GM19467 (cell line): ENCODE results near the gene IDH3G.
"Not testable (repeated sequence)": the region's sequence is repeated elsewhere in the genome, so short reads cannot be mapped to it uniquely, and the experiment has no call there.

Experiments used
- ATAC-seq: cut with Tn5 transposase; IDR thresholded peaks from one replicate; pipeline ENCODE4 v1.9.1; 2021; ENCODE audit warnings: mild to moderate bottlenecking, moderate library complexity; ENCODE audit not compliant: unreplicated experiment

Gene IDH3G

DNA sequence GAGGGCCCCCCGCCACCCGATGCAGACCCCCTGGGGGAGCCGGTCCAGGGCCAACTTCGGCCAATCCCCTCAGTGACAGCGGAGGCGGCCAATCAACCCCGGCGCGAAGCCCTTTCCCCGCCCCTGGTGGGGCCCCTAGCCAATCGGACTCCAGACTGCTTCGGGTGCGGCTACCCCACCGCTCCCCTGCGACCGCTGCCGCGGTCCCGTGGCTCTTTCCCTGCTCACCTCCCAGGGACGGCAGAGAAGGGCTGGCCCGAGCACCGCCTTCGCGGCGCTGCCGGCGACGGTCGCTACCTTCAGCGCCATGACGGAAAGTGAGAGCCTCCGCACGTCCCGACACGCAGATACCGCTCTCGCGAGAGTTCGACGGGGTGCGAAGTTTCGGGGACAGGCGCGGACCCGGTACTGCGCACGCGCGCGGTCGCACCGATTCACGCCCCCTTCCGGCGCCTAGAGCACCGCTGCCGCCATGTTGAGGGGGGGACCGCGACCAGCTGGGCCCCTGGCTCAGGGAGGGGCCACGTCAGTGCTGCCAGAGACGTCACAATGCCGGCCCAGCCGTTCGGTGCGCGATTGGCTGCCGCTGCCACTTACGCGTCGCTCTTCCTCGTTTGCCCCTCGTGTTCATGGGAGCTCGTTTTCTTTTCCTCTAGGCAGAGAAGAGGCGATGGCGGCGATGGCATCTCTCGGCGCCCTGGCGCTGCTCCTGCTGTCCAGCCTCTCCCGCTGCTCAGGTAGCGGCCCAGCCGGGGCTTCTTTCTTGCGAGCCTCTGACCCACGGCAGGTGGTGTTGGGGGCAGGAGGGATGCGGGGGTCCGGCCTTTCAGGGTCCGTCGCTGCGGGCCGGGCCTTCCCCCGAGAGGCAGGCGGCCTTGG, at the start of gene IDH3G, which contains the start of gene SSR4:
Gene IDH3G, minus strand, starts transcription at position 358 of the 879 bp plus-strand sequence. Its CDS starts 49 bp downstream, at position 309.
Gene SSR4, plus strand, starts transcription at position 651 of the 879 bp plus-strand sequence. Its CDS starts 20 bp downstream, at position 671.
- ATAC-seq = peak; percentile 84

DNA sequence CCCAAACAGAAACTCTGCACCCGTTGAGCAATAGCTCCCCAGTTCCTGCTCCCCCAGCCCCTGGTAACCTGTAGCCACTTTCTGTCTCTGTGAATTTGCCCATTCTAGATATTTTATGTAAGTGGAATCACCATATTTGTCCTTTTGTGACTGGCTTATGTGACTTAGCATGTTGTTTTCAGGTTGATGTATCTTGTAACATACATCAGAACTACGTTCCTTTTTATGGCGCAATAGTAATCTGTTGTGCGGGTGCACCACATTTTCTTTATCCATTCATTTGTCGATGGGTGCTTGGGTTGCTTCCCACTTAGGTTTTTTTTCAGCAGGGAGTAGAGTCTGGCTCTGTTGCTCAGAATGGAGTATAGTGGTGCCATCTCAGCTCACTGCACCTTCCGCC, 42.7 kb upstream of the IDH3G start:
- no peak for ATAC-seq

DNA sequence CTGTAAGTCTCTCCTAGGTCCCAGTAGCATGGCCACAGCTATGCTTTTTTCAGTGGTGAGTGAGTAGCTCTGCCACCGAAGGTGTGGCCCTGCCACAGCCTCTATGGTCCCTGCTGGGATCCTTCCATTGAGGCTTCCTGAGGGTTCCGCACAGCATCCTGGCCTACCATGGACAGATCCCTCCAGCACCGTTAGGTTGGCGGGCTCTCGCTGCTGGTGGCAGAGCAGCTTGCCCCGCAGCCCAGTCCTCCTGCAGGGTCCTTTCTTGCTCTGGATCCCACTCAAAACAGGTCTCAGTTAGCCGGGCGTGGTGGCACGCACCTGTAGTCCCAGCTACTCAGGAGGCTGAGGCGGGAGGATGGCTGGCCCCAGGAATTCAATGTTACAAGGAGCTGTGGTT, 38.6 kb upstream of the IDH3G start:
- no peak for ATAC-seq

DNA sequence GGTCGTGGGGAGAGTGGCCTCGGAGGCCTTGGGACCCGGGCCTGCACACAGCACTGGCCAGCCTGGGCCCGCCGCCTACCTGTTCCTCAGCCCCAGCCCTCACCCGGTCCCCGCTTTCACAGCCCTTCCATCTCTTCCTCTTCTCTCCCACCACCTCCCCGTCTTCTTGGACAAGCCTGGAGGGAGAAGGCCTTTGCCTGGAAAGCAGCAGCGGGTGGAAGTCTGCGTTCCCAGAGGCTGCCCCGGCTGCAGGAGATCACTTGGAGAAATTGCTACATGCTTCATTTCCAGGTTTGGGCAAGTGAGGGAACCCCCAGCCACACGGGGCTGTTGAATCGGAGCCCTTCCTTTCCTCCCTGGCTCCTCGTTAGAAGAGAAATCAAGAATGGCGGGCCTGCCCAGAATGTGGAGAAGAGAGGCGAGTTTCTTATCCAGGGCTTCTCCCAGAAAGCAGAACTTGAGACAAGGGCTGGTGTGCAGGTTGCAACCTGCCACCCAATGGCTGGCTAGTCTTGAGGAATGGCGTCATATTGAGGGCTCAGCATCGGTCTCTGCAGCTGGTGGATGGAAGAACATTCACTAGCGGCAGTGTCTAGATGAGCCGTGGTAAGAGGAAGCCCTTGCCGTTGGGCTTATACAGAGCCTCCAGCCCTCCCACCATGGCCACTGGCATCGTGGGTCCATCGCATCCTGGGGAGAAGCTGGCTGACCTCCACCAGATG, 37.4 kb upstream of the IDH3G start:
- no peak for ATAC-seq

DNA sequence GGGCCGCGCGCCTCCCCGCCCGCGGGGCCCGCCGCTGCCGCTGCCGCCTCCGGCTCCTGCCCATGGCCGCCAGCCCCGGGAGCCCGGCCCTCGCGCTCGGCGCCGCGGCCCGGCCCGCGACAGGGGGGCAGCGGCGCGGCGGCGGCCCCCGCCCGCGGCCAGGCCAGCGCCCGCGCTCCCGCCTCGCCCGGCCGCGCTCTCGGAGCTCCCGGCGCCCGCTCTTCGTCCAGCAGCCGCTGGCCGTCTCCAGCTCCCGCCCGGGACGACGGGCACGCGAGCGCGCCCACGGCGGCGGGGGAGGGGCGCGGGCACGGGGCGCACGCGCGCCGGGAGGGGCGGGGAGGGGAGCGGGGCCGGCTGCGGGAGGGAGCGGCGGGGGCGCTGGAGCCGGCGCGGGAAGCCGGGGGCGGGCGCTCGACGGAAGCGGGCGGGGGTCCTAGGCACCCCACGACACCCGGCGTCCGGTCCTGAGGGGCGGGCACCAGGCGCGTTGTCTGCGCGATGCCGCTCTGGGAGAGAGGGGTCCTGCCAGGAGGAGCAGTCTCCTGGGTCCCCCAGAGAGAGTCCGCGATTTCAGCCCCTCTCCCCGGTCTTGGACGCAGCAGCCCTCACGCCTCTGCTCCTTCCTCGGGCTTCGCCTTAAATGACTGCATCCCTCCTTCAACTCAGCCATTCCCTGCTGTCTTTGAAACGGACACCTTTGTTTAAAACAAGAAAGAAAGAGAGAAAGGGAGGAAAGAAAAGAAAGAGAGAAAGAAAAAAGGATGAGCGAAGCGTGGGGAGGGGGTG, 36.7 kb upstream of the IDH3G start:
- no peak for ATAC-seq

DNA sequence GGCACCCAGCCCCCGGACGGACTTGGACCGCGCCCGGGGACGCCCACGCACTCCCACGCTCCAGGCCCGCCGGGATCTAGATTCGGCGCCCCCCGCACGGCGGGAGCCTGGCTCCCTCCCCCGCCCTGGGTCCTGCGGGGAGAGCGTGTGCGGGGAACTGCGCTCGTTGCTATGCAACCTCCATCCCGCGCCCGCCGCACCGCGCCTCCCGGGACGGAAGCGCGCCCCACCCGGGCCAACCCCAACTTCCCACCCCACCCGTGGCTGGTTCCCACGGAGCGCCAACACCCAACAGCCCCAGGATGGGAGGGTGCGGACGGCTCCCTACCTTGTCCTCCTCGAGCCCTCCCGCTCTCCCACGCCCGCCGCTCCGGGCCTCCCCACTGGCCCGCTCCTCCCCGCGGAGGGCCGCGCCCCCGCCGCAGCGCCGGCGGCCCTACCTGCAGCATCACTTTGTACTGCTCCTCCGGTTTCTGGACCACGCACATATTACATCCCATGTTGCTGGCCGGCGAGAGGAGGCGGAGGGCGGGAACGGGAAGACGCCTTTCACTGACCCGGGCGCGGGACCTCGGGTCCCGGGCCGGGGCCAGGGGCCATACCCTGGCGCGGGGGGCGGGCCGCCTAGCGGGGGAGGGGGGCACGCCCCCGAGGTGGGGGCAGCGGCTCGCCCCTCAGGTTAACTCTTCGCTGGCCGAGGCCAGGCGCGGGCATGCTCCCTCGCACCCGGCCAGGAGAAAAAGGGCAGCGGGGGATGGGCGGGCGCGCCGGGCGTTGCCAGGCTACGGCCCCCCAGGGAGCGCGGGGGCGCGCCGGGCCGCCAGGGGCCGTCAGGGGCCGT, 35.8 kb upstream of the IDH3G start, which contains the start of gene PDZD4:
Gene PDZD4, minus strand, starts transcription at position 746 of the 841 bp plus-strand sequence. Its CDS starts 246 bp downstream, at position 500.
- no peak for ATAC-seq

DNA sequence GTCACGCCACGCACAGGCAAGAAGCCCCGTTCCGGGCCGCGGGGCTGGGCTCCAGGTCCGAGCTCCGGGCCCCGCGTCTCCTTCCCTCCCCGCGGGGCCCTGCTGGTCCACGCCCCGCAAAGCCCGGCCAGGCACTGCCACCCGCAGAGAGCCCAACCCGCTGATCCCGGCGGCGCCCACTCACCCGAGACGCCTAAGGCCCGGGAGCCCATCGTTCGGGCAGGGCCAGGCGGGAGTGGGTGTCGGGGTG, 35.3 kb upstream of the IDH3G start:
- no peak for ATAC-seq

DNA sequence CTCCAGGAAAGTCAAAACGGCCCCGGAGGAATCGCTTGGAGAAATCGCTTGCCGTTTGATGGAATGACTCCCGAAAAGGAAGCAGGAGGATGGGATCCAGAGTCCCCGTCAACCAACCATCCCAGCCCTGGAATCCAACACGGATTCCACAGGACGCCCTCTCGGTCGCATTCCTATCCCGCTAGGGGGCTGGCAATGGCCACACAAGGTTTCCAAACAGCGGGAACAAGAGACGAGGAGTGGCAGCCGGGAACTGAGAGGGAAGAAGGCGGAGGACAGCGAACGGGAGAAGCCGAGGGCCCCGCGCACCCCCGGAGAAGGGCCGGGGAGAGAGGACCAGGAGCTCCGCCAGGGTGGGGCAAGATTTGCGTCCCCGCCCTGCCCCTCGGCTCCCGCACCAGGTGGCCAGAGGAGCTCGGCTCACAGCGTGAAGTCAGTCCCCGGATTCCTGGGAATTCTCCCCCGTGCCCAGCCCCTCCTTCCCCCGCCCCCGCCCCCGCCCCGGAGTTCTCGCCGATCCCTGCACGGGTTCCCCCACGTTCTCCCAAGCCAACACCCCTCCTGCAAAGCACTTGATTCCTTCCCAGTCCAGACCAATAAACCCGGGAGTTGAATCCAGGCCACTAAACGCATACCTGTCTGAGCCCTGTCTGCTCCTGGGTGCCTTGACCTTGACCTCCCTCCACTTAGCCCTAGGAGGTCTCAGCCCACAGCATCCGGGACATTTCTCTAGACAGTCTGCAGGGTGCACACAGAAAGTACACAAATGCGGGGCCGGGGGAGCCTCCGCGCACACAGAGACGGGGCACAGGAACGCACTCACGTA, 34.8 kb upstream of the IDH3G start:
- no peak for ATAC-seq

DNA sequence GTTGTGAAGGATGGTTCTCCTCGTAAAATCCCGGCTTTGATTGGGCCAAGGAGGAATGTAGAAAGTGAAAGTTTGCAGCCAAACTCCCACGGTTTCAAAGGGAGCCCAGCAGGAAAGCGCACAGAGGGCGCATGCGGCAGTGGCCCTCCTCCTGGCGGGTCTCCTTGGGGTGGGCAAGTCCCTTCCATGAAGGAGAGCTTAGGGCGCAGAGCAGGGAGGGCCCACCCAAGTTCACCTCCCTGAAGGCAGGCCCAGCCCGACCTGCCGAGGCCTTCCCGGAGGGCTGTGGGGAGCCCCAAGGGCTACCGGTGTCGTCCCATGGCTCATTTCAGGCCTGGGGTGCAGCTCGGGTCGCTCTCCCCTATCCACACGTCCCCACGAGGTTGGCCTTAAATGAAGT, 34.1 kb upstream of the IDH3G start:
- no peak for ATAC-seq

DNA sequence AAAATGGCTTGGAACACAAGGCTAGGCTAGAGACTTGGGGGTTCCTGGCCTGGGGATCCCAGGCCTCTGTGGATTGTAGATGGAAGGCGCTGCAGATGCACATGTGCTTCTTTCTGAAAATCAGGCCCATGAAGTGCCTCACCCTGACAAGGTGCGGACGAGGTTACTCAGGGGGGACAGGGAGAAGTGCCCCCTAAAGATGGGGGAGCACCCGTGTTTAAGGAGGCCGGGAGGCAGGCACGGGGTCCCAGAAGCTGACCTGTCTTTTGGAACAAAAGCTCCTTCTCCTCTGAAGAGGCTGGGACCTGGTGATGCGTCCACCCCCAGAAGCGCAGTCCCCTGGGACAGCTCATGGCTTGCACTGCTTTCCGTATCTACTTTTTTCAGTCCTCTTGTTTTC, 33.7 kb upstream of the IDH3G start:
- no peak for ATAC-seq

DNA sequence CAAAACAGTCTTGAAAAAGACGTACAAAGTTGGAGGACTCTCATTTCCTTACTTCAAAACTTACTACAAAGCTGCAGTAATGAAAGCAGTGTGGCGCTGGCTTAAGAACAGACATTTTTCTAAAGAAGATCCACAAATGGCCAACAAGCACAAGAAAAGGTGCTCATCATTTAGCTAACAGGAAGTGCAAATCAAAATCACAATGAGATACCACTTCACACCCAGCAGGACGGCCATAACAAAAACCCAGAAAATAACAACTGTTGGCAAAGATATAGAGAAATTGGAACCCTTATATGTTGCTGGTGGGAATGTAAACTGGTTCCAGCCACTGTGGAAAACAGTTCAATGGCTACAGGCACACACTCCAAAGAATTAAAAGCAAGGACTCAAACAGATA, 32.8 kb upstream of the IDH3G start:
- ATAC-seq = no peak

DNA sequence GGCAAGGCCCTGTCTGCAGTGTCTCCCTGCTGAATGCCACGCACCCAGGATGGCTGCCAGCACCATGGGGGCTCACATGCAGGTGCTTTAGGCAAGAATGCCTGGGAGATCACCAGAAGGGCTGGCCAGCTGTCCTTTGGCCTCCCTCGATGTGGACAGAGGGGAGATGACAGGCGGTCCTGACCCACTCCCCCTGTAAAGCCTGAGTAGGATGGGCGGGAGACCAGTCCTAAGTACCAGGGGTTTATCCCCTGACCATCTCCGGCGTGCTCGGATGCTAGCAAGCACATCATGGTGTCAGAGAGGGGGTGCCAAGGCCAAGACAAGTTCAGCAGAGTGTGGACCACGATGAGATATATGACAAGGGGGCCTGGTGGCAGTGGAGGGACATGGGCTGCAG, 30.9 kb upstream of the IDH3G start:
- ATAC-seq = no peak

DNA sequence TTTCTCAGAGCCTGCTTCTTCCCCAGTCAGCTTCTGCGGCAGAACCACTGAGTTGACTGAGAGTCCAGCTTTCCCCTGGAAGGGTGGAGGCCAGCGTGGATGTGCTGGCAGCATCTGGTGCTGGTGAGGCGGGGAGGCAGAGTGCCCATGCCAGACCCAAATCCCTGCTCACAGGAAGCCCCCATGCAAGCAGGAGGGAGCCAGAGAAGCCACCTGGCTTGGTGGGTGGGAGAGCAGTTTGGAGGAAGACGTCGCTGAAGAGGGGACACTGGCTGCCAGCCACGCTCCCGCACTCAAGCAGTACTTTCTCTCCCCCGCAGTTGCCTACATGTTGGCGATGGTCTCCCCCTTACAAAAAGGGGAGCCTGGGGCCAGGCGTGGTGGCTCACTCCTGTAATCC, 30.2 kb upstream of the IDH3G start:
- no peak for ATAC-seq

DNA sequence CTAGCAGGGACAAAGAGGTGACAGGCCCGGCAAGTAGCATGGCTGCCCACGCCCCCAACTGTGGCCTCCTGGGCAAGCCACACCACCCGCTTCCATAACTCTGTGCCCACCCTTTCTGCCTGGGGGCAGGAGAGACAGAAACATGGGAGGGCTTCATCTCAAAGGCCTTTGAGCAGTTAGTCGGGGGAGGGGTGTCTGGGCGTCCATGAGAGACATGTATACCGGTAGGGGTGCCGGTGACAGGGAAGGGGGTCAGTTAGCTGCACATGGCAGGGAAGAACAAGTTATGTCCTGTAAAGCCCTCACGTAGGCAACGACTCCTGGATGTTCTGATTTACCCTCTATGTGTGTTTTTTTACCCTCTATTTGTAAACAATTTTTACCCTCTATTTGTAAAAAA, 26.9 kb upstream of the IDH3G start:
- ATAC-seq = no peak

DNA sequence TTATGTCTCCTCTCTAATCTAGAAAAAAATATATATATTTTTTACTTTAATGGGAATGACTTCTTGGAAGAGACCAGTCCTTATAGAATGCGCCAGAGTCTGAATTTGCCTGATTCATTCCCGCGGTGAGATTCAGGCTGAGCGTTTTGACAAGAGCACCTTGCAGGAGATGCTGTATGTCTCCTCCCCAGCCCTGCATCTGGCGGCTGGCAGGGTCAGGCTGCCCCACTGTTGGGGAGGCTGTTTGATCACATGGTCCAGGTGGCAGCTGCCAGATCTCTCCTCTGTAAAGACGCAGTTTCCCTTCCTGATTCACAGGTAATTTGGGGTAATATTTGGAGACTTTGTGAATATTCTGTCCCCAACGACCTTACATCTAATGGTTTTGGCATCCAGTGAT, 26.4 kb upstream of the IDH3G start:
- ATAC-seq = no peak

DNA sequence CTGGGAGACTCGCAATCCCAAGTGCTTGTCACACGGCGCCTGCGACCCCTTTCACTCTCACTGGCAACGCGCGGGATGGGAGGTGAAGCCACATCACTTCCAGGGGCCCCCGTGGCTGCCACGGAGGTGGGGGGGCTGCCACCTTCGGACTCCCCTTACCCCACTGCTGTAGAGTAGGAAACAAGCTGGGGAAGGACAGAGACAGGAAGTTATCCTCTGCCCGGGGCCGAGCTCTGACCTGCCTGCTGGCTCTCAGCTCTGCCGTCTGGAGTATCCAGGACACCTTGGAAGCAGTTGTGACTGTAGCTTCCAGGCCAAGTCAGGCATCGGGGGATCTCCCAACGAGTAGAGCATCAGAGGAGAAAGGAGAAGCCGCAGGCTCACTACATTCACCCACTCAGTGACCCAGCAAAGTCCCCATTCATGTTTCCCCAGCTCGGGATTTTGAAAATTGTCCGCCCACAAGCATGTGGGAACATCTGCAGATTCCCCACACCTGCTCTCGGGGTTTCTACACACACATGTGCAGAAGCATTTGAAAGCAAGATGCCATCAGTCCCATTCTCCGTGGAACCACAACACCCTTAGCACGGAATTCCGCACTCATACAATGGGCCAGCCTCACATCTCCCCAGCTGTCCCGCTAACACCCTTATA, 25.3 kb upstream of the IDH3G start:
- ATAC-seq = no peak

DNA sequence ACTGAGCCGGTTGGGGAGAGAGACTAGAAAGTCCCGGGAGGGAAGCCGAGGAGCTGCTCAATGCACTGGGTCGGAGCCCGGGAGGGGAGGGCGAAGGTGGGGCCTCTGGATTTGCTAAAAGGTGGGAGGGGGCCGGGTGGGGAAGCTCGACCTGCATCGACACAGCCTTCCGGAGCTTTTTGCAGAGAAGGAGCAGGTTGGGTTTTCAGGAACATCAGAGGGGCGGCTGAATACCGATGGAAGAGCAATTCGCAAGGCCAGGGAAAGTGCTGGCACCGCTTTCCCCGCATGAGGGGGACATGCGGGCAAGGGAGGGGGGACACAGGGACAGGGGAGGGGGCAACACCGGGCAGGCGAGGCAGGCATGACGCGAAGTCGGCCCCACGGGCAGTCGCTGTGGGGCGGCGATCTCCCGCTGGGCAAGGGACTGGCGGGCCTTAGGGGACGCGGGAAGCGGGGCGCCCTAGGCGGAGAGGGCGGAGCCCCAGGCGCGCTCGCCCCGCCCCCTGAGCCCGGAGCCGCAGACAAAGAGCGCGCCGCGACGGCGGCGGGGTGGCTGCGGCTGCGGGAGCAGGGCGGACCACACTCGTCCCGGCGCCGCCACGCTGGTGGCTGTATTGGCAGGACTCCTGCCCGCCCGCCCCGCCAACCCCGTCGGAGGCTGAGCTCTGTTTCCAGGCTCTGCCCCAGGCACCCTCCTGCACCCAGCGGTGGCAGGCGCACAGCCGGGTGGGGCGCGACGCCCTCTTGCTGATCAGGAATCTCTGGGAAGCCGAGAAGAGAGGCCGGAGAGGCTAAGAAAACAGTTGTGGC, 24.6 kb upstream of the IDH3G start:
- no peak for ATAC-seq

DNA sequence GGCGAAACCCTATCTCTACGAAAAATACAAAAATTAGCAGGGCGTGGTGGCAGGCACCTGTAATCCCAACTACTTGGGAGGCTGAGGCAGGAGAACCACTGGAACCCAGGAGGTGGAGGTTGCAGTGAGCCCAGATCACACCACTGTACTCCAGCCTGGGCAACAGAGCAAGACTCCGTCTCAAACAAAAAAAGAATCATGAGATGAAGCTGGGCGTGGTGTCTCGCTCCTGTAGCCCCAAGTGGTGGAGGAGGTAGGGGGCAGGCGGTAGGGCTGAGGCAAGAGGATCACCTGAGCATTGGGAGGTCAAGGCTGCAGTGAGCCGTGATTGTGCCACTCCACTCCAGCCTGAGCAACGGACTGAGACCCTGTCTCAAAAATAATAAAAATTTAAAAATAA, 23.9 kb upstream of the IDH3G start:
- not testable (repeated sequence) for ATAC-seq
